Activated T-cell treated with anti-CD3 and anti-CD28 coated beads for 48 hours (primary cell): ENCODE data around the gene RNF187.
A peak's percentile ranks its signal among the peaks of the same experiment; 100 is the strongest.
"Not testable (repeated sequence)": the region's sequence is repeated elsewhere in the genome, so short reads cannot be mapped to it uniquely, and the experiment has no call there.

Experiments
- DNase-seq: peaks from one replicate; pipeline ENCODE4 v3.0.0-alpha.2; 2020; ENCODE audit warnings: low read depth

Gene RNF187

DNA sequence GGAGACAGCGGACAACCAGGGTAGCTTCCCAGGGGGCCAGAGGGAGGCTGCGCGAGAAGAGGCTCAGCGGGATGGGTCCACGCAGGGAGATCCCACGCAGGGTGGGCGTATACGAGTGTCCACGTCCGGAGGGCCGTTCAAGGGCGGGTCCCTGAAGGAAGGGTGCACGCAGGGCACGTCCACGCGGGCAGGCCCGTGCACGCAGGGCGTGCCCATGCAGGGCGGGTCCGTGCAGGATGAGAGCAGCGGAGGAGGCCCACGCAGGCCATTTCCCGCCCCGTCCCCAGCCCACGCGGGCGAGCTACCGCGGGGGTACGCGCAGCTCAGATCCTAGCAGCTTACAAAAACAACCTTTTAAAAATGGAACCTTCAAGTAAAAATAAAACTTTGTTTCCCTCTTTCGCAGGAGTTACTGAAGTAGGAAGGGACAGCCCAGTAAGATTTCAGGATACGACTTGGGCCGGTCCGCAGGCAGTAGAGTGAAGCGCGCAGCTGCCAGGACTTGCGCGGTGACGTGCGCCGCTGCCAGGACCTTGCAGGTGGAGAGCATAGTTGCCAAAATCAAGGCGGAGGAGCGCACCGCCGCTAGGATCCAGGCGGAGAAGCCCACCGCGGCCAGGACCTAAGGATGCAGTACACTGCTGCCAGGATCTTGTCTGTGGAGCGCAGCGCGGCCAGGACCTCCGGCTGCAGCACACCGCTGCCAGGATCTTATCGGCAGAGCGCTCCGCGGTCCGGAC, 416 bp upstream of the RNF187 start:
- DNase-seq, result peak; percentile 84

- no peak for DNase-seq
Measured at GRCh38 chr1:228488125-228488817, 1.1 kb downstream of the RNF187 start.

DNA sequence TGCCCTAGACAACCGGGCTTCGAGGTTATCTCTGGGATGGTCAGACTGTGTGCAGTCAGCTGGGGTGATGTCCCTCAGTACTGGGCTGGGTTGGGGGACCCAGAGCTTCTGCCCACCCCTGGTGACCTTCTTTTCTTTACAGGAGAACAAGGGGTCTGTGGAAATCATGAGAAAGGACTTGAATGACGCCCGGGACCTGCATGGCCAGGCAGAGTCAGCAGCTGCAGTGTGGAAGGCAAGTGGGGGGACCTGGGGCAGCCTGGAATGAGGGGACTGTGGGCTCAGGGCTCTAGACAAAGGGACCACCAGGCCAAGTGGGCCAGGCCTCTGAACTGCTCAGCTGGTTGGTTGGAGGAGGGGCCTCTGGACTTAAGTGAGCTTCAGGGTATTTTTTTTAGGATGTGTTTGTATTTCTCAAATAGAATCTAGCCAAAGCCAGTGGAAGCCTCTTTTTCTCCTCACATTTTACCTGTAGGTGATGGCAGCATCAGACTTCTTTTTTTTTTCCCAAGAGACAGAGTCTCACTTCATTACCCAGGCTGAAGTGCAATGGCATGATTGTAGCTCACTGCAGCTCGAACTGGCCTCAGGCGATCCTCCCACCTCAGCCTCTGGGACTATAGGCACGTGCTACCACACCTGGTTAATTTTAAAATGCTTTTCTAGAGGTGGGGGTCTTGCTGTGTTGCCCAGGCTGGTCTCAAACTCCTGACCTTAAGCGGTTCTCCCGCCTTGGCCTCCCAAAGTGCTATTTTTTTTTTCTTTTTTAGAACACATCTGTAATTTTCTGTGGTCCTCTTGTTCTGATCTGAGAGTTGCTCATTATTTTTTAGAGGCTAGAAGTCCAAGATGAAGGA, 1.9 kb downstream of the RNF187 start:
- DNase-seq, result no peak

DNA sequence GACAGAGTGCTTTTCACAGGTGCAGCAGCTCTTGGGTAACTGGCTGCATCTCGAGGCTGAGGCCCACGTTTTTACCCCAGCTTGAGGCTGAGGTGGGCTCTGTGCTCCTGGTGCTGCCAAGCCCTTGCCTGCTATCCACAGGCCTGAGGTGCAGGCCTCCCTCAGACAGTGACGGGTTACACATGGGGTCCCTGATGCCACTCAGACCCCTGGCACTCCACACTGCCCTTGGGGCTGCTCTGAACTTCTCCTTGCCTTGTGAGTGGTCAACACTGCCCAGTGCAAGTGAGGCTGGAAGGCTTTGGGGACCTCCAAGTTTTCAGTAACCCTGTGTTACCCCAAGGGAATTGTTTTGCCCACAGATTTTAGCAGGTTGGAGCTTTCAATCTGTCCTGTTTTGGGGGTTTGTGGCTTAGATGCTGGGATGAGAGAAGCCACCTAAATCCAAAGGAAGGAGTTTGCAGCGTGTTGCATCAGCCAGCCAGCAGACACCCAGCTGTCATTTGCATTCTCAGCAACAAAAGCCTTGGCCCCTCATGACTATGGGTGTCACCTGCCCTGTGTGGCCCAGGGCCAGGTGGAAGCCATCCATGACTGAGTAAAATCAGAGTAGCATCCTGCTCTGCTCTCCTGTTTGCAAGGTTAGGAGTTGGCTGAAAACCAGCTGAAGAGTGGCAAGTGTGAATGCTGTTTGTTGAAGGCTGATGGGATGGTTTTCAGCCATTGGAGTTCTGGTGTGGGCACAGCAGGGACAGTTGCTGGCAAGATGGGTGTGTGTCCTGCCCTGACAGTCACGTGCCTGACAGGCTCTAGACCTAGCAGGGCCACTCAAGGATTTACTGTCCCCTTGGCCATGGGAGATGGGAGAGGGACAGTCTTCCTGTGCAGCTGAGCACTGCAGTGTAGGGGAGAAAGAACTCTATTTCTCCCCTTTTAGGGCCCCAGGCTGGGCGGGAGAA, 3.2 kb downstream of the RNF187 start:
- no peak for DNase-seq

DNA sequence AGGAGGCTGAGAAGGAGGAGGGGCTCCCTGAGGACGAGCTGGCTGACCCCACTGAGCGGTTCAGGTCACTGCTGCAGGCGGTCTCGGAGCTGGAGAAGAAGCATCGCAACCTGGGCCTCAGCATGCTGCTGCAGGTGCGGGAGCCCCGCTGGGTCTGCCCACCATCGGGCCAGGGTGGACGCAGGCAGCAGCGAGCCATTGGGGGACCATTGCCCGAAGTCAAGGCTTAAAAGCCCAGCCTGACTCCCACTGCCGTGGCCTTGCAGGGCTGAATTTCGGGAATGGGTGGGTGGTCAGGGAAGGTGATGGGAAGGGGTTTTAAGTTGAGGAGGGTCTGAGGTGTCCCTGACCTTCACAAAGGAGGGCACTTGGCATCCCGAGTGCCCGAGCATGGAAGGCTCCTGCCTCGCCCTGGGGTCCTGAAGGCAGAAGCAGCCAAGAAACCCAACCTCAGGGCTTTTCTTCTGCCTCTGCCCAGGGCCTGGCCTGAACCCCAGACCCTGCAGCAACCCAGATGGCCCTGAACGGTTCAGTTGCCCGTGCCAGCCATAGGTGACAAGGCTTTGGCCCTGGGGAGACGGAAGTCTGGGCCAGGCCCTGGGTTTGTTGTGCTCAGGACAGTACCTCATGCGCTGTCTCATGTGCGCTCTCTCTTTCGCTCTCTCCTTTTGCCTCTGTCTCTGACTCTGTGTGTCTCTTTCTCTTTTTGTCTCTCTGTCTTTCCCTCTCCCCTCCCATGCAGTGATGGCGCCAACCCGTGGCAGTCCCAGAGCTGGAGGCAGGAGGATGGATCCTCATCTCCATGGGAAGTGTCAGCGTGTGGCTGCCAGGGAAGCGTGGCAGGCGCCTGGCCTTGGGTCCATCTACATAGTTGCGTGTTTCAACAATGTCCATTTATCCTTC, 6.2 kb downstream of the RNF187 start:
- no peak for DNase-seq

GRCh38 chr1:228494044-228494353, 6.8 kb downstream of the RNF187 start:
- DNase-seq, result no peak

- DNase-seq, result no peak
Measured at GRCh38 chr1:228494391-228494790, 7.2 kb downstream of the RNF187 start.

GRCh38 chr1:228494970-228495853, 8.0 kb downstream of the RNF187 start:
- no peak for DNase-seq

- no peak for DNase-seq
Measured at GRCh38 chr1:228496084-228496483, 8.9 kb downstream of the RNF187 start.

DNA sequence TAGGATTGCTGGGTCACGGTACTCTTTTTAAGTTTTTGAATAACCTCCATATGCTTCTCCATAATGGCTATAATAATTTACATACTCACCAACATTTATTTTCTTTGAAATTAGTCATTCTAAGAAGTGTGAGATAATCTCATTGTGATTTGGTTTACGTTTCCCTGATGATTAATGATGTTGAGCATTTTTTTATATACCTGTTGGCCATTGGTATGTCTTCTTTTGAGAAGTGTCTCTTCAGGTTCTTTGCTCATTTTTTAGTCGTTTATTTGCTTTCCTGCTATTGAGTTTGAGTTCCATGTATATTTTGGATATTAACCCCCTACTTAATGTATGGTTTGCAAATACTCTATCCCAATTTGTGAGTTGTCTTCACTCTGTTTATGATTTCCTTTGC, 9.3 kb downstream of the RNF187 start:
- no peak for DNase-seq

- DNase-seq, result no peak
Measured at GRCh38 chr1:228497206-228497605, 10.0 kb downstream of the RNF187 start.

- no peak for DNase-seq
Measured at GRCh38 chr1:228497817-228498216, 10.6 kb downstream of the RNF187 start.

DNA sequence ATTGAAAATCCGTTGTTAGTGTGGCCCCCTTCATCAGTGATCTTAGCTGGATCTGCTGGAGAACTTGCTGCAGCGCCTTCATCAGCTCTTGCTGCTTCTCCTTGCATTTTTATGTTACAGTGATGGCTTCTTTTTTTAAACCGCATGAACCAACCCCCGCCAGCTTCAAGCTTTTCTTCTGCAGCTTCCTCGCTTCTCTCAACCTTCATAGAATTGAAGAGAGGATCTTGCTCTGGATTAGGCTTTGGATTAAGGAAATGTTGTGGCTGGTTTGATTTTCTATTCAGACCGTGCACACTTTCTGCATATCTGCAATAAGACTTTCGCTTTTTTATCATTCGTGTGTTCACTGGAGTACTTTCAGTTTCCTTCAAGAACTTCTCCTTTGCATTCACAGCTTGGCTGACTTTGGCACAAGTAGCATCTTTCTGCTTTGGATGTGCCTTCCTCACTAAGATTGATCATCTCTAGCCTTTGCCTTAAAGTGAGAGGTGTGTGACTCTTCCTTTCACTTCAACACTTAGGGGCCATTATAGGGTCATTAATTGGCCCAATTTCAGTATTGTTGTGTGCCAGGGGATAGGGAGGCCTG, 13.1 kb downstream of the RNF187 start:
- no peak for DNase-seq

GRCh38 chr1:228500901-228501871, 14.0 kb downstream of the RNF187 start:
- DNase-seq, result peak; percentile 85

GRCh38 chr1:228502522-228502921, 15.3 kb downstream of the RNF187 start:
- DNase-seq, result no peak

DNA sequence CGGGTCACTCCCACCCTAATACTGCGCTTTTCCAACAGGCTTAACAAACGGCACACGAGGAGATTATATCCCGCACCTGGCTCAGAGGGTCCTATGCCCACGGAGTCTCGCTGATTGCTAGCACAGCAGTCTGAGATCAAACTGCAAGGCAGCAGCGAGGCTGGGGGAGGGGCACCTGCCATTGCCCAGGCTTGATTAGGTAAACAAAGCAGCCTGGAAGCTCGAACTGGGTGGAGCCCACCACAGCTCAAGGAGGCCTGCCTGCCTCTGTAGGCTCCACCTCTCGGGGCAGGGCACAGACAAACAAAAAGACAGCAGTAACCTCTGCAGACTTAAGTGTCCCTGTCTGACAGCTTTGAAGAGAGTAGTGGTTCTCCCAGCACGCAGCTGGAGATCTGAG, 18.8 kb downstream of the RNF187 start:
- not testable (repeated sequence) for DNase-seq

- DNase-seq, result no peak
Measured at GRCh38 chr1:228507961-228508652, 20.9 kb downstream of the RNF187 start.
